Kidney (tissue), 14 donors: Measurements from ENCODE around the gene VWA8. TPM values are rescaled to one million over a fixed set of nuclear protein-coding genes. Genes with fewer than 3 reads are reported as not detected.
A peak's percentile ranks its signal among the peaks of the same experiment; 100 is the strongest.
"Not testable (repeated sequence)": the region's sequence is repeated elsewhere in the genome, so short reads cannot be mapped to it uniquely, and the experiment has no call there.

ENCODE experiments used
- DNase-seq, 5 donors: peaks; one replicate each; pipeline ENCODE4 v3.0.0-alpha.2; 2013 to 2020
- FAIRE-seq: peaks from 2 replicates; lab custom pipeline; 2012; peaks lifted over from hg19 to GRCh38; lab: Jason Lieb, UNC
- H3K27ac ChIP-seq, 2 donors: one replicate each; pipeline ENCODE4 v1.7.0; 2013; ENCODE audit warnings: low read depth in 2 of 2, low read length in 2 of 2, inconsistent platforms in 1 of 2
- H3K27me3 ChIP-seq: one replicate; pipeline ENCODE4 v1.7.1; 2013; ENCODE audit warnings: low read length, inconsistent platforms; ENCODE audit not compliant: control insufficient read depth, insufficient read depth
- H3K36me3 ChIP-seq, 3 donors: one replicate each; pipeline versions ENCODE4 v1.7.0 to v1.7.1; 2013; ENCODE audit warnings: low read length in 3 of 3, control low read depth in 1 of 3, inconsistent platforms in 1 of 3; ENCODE audit not compliant: insufficient read depth in 3 of 3, control insufficient read depth in 2 of 3
- H3K4me1 ChIP-seq, 3 donors: one replicate each; pipeline versions ENCODE4 v1.7.0 to v1.7.1; 2013; ENCODE audit warnings: low read length in 3 of 3, inconsistent platforms in 1 of 3, low read depth in 1 of 3; ENCODE audit not compliant: control insufficient read depth in 2 of 3, insufficient read depth in 2 of 3
- H3K4me3 ChIP-seq, 3 donors: one replicate each; pipeline versions ENCODE4 v1.7.0 to v1.8.1; 2013; ENCODE audit warnings: low read length in 3 of 3, control low read depth in 1 of 3, inconsistent platforms in 1 of 3
- H3K9ac ChIP-seq, 3 donors: one replicate each; pipeline versions ENCODE4 v1.7.0 to v1.7.1; 2013; ENCODE audit warnings: low read length in 3 of 3, control low read depth in 1 of 3, inconsistent platforms in 1 of 3
- H3K9me3 ChIP-seq, 3 donors: one replicate each; pipeline versions ENCODE4 v1.7.0 to v1.7.1; 2013; ENCODE audit warnings: low read length in 3 of 3, control low read depth in 1 of 3, inconsistent platforms in 1 of 3; ENCODE audit not compliant: control insufficient read depth in 2 of 3, insufficient read depth in 1 of 3
- intact Hi-C: fragments of 100-400 bp; cut with DNase I; formaldehyde crosslinking; loops from one replicate; pipeline ENCODE4 v1.11.1; 2022
- polyA plus RNA-seq: library from polyadenylated mRNA; stranded (reverse); fragments of 350-450 nt; fragmentation: Illumina TruSeq; extraction: RNeasy Lipid Tissue Mini Kit (QIAGEN cat#74804); gene quantifications from one replicate; pipeline ENCODE4 v1.2.3, GENCODE V29; 2014; ENCODE audit warnings: low read depth, low replicate concordance; ENCODE audit not compliant: insufficient read depth
- total RNA-seq: library from RNA; stranded (reverse); fragmentation: NEBNext Ultra II Directional; extraction: Animal tissue kit (Norgen Biotek cat#: 25700); gene quantifications from one replicate; pipeline ENCODE4 v1.2.1, GENCODE V29; 2021
- TF ChIP-seq, protein P1 (sequence below): IDR thresholded peaks from 3 replicates; pipeline ENCODE4 v1.5.1; 2012; ENCODE audit warnings: mild to moderate bottlenecking, moderate library complexity, borderline replicate concordance; ENCODE audit not compliant: insufficient read depth; ENCODE audit errors: extremely low read depth
- donor health status: control.
- donor health status: control.
- donor health status: control.
- donor health status: control.
- donor health status: control.
- donor health status: DM: yes; HTN: yes; CAD: no.
- donor health status: Normal renal cell carcinoma (clear cell type).

The VWA8 gene
- total and polyA plus RNA-seq, 2 donors from 2014 or later, result 6.4 to 21.3 TPM

DNA sequence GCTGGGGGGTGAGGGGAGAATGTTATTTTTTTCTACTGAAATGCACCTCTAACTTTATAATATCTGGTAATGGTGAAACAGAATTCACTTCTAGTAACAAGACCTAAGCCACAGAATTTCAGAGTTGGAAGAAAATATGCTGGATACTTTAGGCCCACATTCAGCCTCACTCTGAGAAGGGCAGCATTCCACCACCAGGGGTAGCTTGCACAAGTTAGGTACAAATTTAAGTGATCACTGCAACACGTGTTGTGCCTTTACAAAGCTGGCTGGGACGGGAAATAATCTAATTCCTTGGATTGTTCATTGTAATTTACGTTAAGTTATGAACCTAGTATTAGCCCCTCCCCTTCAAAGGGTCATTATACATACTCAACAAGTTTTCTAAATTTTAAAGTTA, 311.2 kb downstream of the VWA8 start:
- no peaks in the 10 kb centered on the region for H3K9me3 ChIP-seq
- H3K9ac ChIP-seq, result no peak overlapping the region
- no peak overlapping the region for H3K27ac ChIP-seq
- H3K4me1 ChIP-seq, result peaks cover 0 to 2% (median under 1%) of the 10 kb centered on the region in 3 donors
- FAIRE-seq, result no peak
- no peak overlapping the region for H3K4me3 ChIP-seq
- H3K27me3 ChIP-seq, result no peaks in the 10 kb centered on the region
- DNase-seq, result peak in 1 of 5 donors; percentile 19
- TF ChIP-seq, protein P1, sequence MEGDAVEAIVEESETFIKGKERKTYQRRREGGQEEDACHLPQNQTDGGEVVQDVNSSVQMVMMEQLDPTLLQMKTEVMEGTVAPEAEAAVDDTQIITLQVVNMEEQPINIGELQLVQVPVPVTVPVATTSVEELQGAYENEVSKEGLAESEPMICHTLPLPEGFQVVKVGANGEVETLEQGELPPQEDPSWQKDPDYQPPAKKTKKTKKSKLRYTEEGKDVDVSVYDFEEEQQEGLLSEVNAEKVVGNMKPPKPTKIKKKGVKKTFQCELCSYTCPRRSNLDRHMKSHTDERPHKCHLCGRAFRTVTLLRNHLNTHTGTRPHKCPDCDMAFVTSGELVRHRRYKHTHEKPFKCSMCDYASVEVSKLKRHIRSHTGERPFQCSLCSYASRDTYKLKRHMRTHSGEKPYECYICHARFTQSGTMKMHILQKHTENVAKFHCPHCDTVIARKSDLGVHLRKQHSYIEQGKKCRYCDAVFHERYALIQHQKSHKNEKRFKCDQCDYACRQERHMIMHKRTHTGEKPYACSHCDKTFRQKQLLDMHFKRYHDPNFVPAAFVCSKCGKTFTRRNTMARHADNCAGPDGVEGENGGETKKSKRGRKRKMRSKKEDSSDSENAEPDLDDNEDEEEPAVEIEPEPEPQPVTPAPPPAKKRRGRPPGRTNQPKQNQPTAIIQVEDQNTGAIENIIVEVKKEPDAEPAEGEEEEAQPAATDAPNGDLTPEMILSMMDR, result no peak
- intact Hi-C loops, result loop anchor here (10.0 kb wide), 1 partner anchor 265 kb away; no protein-coding TSS in a partner anchor
- H3K36me3 ChIP-seq, result no peaks in the 10 kb centered on the region

DNA sequence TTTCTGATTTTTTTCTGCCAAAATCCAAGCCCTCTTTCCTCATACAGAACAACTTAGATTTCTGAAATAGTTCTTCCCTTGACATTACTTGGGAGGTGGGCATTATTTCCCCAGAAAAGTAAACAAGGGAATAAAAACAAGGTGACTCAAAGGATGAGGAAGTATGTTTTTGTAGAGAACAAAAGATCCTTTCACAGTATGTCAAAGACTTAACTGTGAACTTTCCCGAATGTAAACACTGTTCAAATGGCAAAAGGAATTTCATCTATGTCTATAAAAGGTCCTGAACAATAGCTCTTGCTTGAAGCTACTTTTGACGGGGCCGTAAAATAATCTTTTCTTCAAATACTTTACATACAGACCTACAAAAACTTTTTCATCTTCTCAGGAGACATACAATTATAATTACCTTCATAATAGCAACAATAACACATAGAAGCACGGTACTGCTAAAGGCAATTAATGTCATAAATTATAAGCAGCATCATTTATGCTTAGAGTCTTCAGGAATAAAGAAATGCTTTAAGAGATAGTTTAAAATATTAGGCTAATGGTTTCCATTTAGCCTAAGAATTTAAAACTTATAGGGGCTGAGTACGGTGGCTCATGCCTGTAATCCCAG, 312.5 kb downstream of the VWA8 start:
- Histone ChIP-seq H3K4me1 (peaks cover 0 to 8% (median 7%) of the 10 kb centered on the region in 3 donors), H3K36me3 (no peaks in the 10 kb centered on the region), H3K4me3 (no peak overlapping the region), H3K9ac (no peak overlapping the region), H3K27me3 (no peaks in the 10 kb centered on the region), H3K9me3 (no peaks in the 10 kb centered on the region), H3K27ac (peak overlapping the region in 1 of 2 donors; percentile 55)
- DNase-seq (peak in 2 of 5 donors; percentile 22 to 26), FAIRE-seq (no peak)
- TF ChIP-seq, protein P1, result no peak
- intact Hi-C loops, result no loop called here

- DNase-seq, H3K27me3 ChIP-seq, H3K4me1 ChIP-seq, intact Hi-C loops, H3K9me3 ChIP-seq, FAIRE-seq, H3K9ac ChIP-seq, H3K36me3 ChIP-seq, H3K27ac ChIP-seq, H3K4me3 ChIP-seq: not testable (repeated sequence)
Measured at GRCh38 chr13:41647699-41648313, 313.1 kb downstream of the VWA8 start.

GRCh38 chr13:41645331-41645730, 315.6 kb downstream of the VWA8 start:
- DNase-seq (peak in 2 of 5 donors; percentile 38 to 62), FAIRE-seq (peak; percentile 72)
- TF ChIP-seq, protein P1, result no peak
- H3K27ac ChIP-seq, result peak overlapping the region; percentile 30 to 71
- H3K36me3 ChIP-seq, result no peaks in the 10 kb centered on the region
- intact Hi-C loops, result no loop called here
- H3K27me3 ChIP-seq, result no peaks in the 10 kb centered on the region
- H3K9me3 ChIP-seq, result no peaks in the 10 kb centered on the region
- H3K4me1 ChIP-seq, result peaks cover 0 to 10% (median 7%) of the 10 kb centered on the region in 3 donors
- H3K4me3 ChIP-seq, result no peak overlapping the region
- H3K9ac ChIP-seq, result no peak overlapping the region
